IPS-NIHi11 (cell line): ENCODE results near the gene PSMA5.
"Not testable (repeated sequence)": the region's sequence is repeated elsewhere in the genome, so short reads cannot be mapped to it uniquely, and the experiment has no call there.

Experiments used
- DNase-seq: peaks from one replicate; pipeline ENCODE4 v3.0.0; 2012; ENCODE audit warnings: mixed read lengths, low spot score

Gene PSMA5

GRCh38 chr1:109432336-109432735 is 6.1 kb upstream of the PSMA5 start:
- no peak for DNase-seq

- no peak for DNase-seq
These were observed 871 bp upstream of the PSMA5 start for GRCh38 chr1:109427171-109427467.

GRCh38 chr1:109425391-109426280 is 612 bp downstream of the PSMA5 start:
- peak; percentile 56 for DNase-seq

GRCh38 chr1:109423498-109423897 is 2.8 kb downstream of the PSMA5 start:
- no peak for DNase-seq

- no peak for DNase-seq
These were observed 13.7 kb downstream of the PSMA5 start for GRCh38 chr1:109412551-109412950.

- DNase-seq = no peak
These were observed 21.4 kb downstream of the PSMA5 start for GRCh38 chr1:109404838-109405237.

- DNase-seq = no peak
These were observed 24.2 kb downstream of the PSMA5 start for GRCh38 chr1:109402025-109402424.

GRCh38 chr1:109400035-109400655 is 26.1 kb downstream of the PSMA5 start:
- DNase-seq = no peak

GRCh38 chr1:109399326-109399957 is 26.8 kb downstream of the PSMA5 start:
- peak; percentile 33 for DNase-seq

- DNase-seq = no peak
These were observed 27.7 kb downstream of the PSMA5 start for GRCh38 chr1:109398343-109399225.

- DNase-seq = peak; percentile 93
These were observed 28.5 kb downstream of the PSMA5 start, which contains the start of gene SORT1 for GRCh38 chr1:109397581-109398342. Gene SORT1 (minus strand): TSS chr1:109397918. CDS start chr1:109397892, 26 bp downstream.

GRCh38 chr1:109396871-109397580 is 29.2 kb downstream of the PSMA5 start:
- no peak for DNase-seq

GRCh38 chr1:109396513-109396839 is 29.8 kb downstream of the PSMA5 start:
- no peak for DNase-seq

GRCh38 chr1:109395602-109396512 is 30.4 kb downstream of the PSMA5 start:
- no peak for DNase-seq

- not testable (repeated sequence) for DNase-seq
These were observed 31.0 kb downstream of the PSMA5 start for GRCh38 chr1:109395282-109395599.

GRCh38 chr1:109394591-109395281 is 31.5 kb downstream of the PSMA5 start:
- no peak for DNase-seq

GRCh38 chr1:109393617-109394233 is 32.5 kb downstream of the PSMA5 start:
- no peak for DNase-seq

GRCh38 chr1:109392788-109393616 is 33.2 kb downstream of the PSMA5 start:
- DNase-seq = no peak
